Measurements from ENCODE around the gene ULK4.
"Not testable (repeated sequence)": the region's sequence is repeated elsewhere in the genome, so short reads cannot be mapped to it uniquely, and the experiment has no call there.

The ULK4 gene

GRCh38 chr3:41304593-41304992 lies 657.3 kb downstream of the ULK4 start:
- no peak for DNase-seq (ENCODE audit: low spot score)

GRCh38 chr3:41302295-41302694 lies 659.6 kb downstream of the ULK4 start:
- no peak for DNase-seq (ENCODE audit: low spot score)

GRCh38 chr3:41301548-41301947 lies 660.4 kb downstream of the ULK4 start:
- DNase-seq (ENCODE audit: low spot score) = no peak

- no peak for DNase-seq (ENCODE audit: low spot score)
Observed at GRCh38 chr3:41299036-41299435, 662.9 kb downstream of the ULK4 start.

- no peak for DNase-seq (ENCODE audit: low spot score)
Observed at GRCh38 chr3:41297750-41298149, 664.2 kb downstream of the ULK4 start.

GRCh38 chr3:41296556-41296955 lies 665.3 kb downstream of the ULK4 start:
- no peak for DNase-seq (ENCODE audit: low spot score)

- DNase-seq (ENCODE audit: low spot score) = peak; percentile 4
Observed at GRCh38 chr3:41295740-41296139, 666.2 kb downstream of the ULK4 start.

- no peak for DNase-seq (ENCODE audit: low spot score)
Observed at GRCh38 chr3:41293169-41293681, 668.7 kb downstream of the ULK4 start.

- DNase-seq (ENCODE audit: low spot score) = no peak
Observed at GRCh38 chr3:41290736-41291135, 671.2 kb downstream of the ULK4 start.

- no peak for DNase-seq (ENCODE audit: low spot score)
Observed at GRCh38 chr3:41290306-41290705, 671.6 kb downstream of the ULK4 start.

- no peak for DNase-seq (ENCODE audit: low spot score)
Observed at GRCh38 chr3:41288785-41289184, 673.1 kb downstream of the ULK4 start.

- no peak for DNase-seq (ENCODE audit: low spot score)
Observed at GRCh38 chr3:41286305-41286704, 675.6 kb downstream of the ULK4 start.

- not testable (repeated sequence) for DNase-seq (ENCODE audit: low spot score)
Observed at GRCh38 chr3:41284934-41285333, 677.0 kb downstream of the ULK4 start.

GRCh38 chr3:41277790-41278465 lies 684.0 kb downstream of the ULK4 start:
- DNase-seq (ENCODE audit: low spot score) = no peak

- DNase-seq (ENCODE audit: low spot score) = no peak
Observed at GRCh38 chr3:41276191-41276590, 685.7 kb downstream of the ULK4 start.

GRCh38 chr3:41274944-41275668 lies 686.8 kb downstream of the ULK4 start:
- DNase-seq (ENCODE audit: low spot score) = no peak

- DNase-seq (ENCODE audit: low spot score) = no peak
Observed at GRCh38 chr3:41272667-41273066, 689.2 kb downstream of the ULK4 start.

GRCh38 chr3:41267975-41268640 lies 693.8 kb downstream of the ULK4 start:
- no peak for DNase-seq (ENCODE audit: low spot score)

GRCh38 chr3:41265823-41266273 lies 696.1 kb downstream of the ULK4 start:
- no peak for DNase-seq (ENCODE audit: low spot score)

- no peak for DNase-seq (ENCODE audit: low spot score)
Observed at GRCh38 chr3:41265011-41265545, 696.8 kb downstream of the ULK4 start.

- DNase-seq (ENCODE audit: low spot score) = no peak
Observed at GRCh38 chr3:41260063-41260450, 701.8 kb downstream of the ULK4 start.

- no peak for DNase-seq (ENCODE audit: low spot score)
Observed at GRCh38 chr3:41259449-41260062, 702.3 kb downstream of the ULK4 start.

All from activated CD4-positive, alpha-beta T cell treated with anti-CD3 and anti-CD28 coated beads, Interleukin-2, Interleukin-4, amounts not matched to agents 100 ng/mL and 50 ng/mL, durations not matched to agents 16 hours and 8 hours (primary cell).